Chondrocyte (in vitro differentiated cells): ENCODE results near the gene RIC3. TPM values are rescaled to one million over a fixed set of nuclear protein-coding genes. Genes with fewer than 3 reads are reported as not detected.

ENCODE experiments used
- DNase-seq: peaks from one replicate; pipeline ENCODE4 v3.0.0; 2021; ENCODE audit warnings: mixed read lengths, low spot score
- H3K27ac Mint-ChIP-seq: one replicate; pipeline ENCODE4 v1.8.0; 2021; ENCODE audit warnings: mild to moderate bottlenecking, moderate library complexity, mixed read lengths; ENCODE audit not compliant: unreplicated experiment
- H3K27me3 Mint-ChIP-seq: 2 replicates; pipeline ENCODE4 v1.8.0; 2021; ENCODE audit warnings: low read depth, mixed read lengths
- H3K36me3 Mint-ChIP-seq: 2 replicates; pipeline ENCODE4 v1.8.0; 2021; ENCODE audit warnings: low read depth, mixed read lengths
- H3K4me1 Mint-ChIP-seq: 2 replicates; pipeline ENCODE4 v1.8.0; 2021; ENCODE audit warnings: low read depth, mild to moderate bottlenecking, mixed read lengths
- H3K4me3 Mint-ChIP-seq: one replicate; pipeline ENCODE4 v1.8.0; 2021; ENCODE audit warnings: mild to moderate bottlenecking, moderate library complexity, mixed read lengths; ENCODE audit not compliant: unreplicated experiment
- H3K9me3 Mint-ChIP-seq: 2 replicates; pipeline ENCODE4 v1.8.0; 2021; ENCODE audit warnings: low read depth, mixed read lengths
- CTCF ChIP-seq: fragments of 200-600 bp; sonication (generic); IDR thresholded peaks from 2 replicates; pipeline ENCODE4 v1.5.0; 2021; ENCODE audit warnings: antibody characterized with exemption, mild to moderate bottlenecking, moderate library complexity
- total RNA-seq: library from RNA; stranded (reverse); gene quantifications from 3 replicates; pipeline ENCODE4 v1.2.1, GENCODE V29; 2021

The RIC3 gene
- total RNA-seq, 1 donor from 2014 or later = 0.12 TPM

- Mint-ChIP-seq H3K36me3 (peaks cover 8% of the 10 kb centered on the region), H3K4me1 (peaks cover 7% of the 10 kb centered on the region), H3K9me3 (no peaks in the 10 kb centered on the region), H3K4me3 (no peak overlapping the region), H3K27me3 (no peaks in the 10 kb centered on the region), H3K27ac (no peak overlapping the region)
- no peak for DNase-seq
- no peak for TF ChIP-seq CTCF
These were observed 63.2 kb downstream of the RIC3 start for GRCh38 chr11:8105666-8106065.

DNA sequence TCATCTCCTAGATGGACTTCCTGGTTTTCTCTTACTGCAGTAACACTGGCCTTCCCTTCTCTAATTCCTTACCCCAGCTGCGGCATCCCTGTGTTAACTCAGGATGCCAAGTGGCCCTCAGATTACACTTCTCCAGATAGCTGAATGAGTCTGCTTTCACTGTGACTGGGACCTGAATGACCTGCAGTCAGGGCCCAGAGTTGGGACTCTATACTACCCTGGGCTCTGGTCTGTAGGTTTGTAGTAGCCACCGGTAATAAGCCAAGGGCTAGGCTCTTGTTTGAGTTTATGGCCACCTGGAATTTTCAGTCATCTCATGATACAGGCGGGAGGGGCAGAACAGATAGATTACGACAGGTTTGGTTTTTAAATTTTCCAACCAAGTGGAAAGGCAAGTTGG lies 63.7 kb downstream of the RIC3 start:
- H3K36me3 Mint-ChIP-seq = peaks cover 8% of the 10 kb centered on the region

DNA sequence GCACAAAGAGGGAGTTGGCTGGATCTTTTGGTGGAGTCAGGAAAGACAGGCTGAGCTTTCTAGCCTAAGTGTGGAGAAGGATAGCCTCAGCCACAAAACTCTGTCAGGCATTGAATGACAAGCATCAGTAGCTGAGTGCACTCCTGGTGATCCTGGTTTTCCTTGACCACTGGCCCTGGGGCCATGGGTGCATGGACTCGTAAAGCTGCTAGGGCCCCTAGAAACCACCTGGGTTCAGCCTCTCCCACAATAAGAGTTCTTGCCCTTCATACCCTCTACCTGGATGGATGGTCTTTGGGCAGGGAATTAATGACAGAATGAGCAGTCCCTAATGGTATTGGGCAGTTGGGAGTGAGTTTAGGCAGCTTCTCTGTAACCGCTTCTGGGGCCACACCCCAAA lies 64.9 kb downstream of the RIC3 start:
- Mint-ChIP-seq H3K27ac (no peak overlapping the region), H3K4me3 (no peak overlapping the region), H3K9me3 (no peaks in the 10 kb centered on the region), H3K36me3 (peaks cover 12% of the 10 kb centered on the region), H3K4me1 (peaks cover 7% of the 10 kb centered on the region), H3K27me3 (no peaks in the 10 kb centered on the region)
- no peak for DNase-seq
- no peak for TF ChIP-seq CTCF

More for the DNA sequence above, 63.7 kb downstream of the RIC3 start:
- peaks cover 7% of the 10 kb centered on the region for H3K4me1 Mint-ChIP-seq
- no peak for TF ChIP-seq CTCF
- H3K27me3 Mint-ChIP-seq = no peaks in the 10 kb centered on the region
- H3K9me3 Mint-ChIP-seq = no peaks in the 10 kb centered on the region
- H3K27ac Mint-ChIP-seq = peak overlapping the region; percentile 59
- H3K4me3 Mint-ChIP-seq = no peak overlapping the region
- DNase-seq = no peak

- no peak for TF ChIP-seq CTCF
- no peak overlapping the region for H3K27ac Mint-ChIP-seq
- H3K36me3 Mint-ChIP-seq = peaks cover 12% of the 10 kb centered on the region
- H3K27me3 Mint-ChIP-seq = no peaks in the 10 kb centered on the region
- no peak overlapping the region for H3K4me3 Mint-ChIP-seq
- H3K4me1 Mint-ChIP-seq = peaks cover 7% of the 10 kb centered on the region
- H3K9me3 Mint-ChIP-seq = no peaks in the 10 kb centered on the region
- DNase-seq = peak; percentile 55
These were observed 65.9 kb downstream of the RIC3 start for GRCh38 chr11:8102965-8103364.

GRCh38 chr11:8102296-8102915 lies 66.4 kb downstream of the RIC3 start:
- DNase-seq = peak; percentile 25
- no peak for TF ChIP-seq CTCF

More at GRCh38 chr11:8102296-8102915, 66.4 kb downstream of the RIC3 start:
- peaks cover 14% of the 10 kb centered on the region for H3K36me3 Mint-ChIP-seq
- no peak overlapping the region for H3K27ac Mint-ChIP-seq
- H3K4me1 Mint-ChIP-seq = peaks cover 7% of the 10 kb centered on the region
- no peaks in the 10 kb centered on the region for H3K27me3 Mint-ChIP-seq
- H3K4me3 Mint-ChIP-seq = no peak overlapping the region
- no peaks in the 10 kb centered on the region for H3K9me3 Mint-ChIP-seq
